Astrocyte (in vitro differentiated cells and primary cell): Measurements from ENCODE around the gene P4HA2. TPM values are rescaled to one million over a fixed set of nuclear protein-coding genes. Genes with fewer than 3 reads are reported as not detected.
A peak's percentile ranks its signal among the peaks of the same experiment; 100 is the strongest.

Experiments used
- DNase-seq: peaks from one replicate; pipeline ENCODE4 v3.0.0-alpha.2; 2010; ENCODE audit warnings: low read depth
- FAIRE-seq: peaks from 2 replicates; lab custom pipeline; 2011; peaks lifted over from hg19 to GRCh38; lab: Jason Lieb, UNC
- H2AFZ ChIP-seq: 2 replicates; pipeline ENCODE4 v1.6.0; 2012; ENCODE audit warnings: low read depth, low read length, inconsistent platforms
- H3K27ac ChIP-seq: 2 replicates; pipeline ENCODE4 v1.5.1; 2011; ENCODE audit warnings: low read depth, low read length, inconsistent platforms
- H3K27me3 ChIP-seq: 2 replicates; pipeline ENCODE4 v1.6.0; 2011; ENCODE audit warnings: low read length, inconsistent platforms; ENCODE audit not compliant: insufficient read depth
- H3K36me3 ChIP-seq: 2 replicates; pipeline ENCODE4 v1.5.1; 2011; ENCODE audit warnings: low read length, inconsistent platforms; ENCODE audit not compliant: insufficient read depth
- H3K4me1 ChIP-seq: 2 replicates; pipeline ENCODE4 v1.5.1; 2011; ENCODE audit warnings: low read length, inconsistent platforms; ENCODE audit not compliant: insufficient read depth
- H3K4me2 ChIP-seq: 2 replicates; pipeline ENCODE4 v1.6.0; 2012; ENCODE audit warnings: low read length, inconsistent platforms
- H3K4me3 ChIP-seq: 2 replicates; pipeline ENCODE4 v1.5.1; 2011; ENCODE audit warnings: low read depth, mild to moderate bottlenecking, low read length, inconsistent platforms; ENCODE audit not compliant: insufficient read depth
- H3K79me2 ChIP-seq: 2 replicates; pipeline ENCODE4 v1.6.0; 2012; ENCODE audit warnings: mild to moderate bottlenecking, low read length, inconsistent platforms; ENCODE audit not compliant: insufficient read depth
- H3K9ac ChIP-seq: 2 replicates; pipeline ENCODE4 v1.6.0; 2012; ENCODE audit warnings: mild to moderate bottlenecking, low read length, inconsistent platforms
- H3K9me3 ChIP-seq: 2 replicates; pipeline ENCODE4 v1.5.1; 2012; ENCODE audit warnings: low read depth, mild to moderate bottlenecking, low read length, inconsistent platforms; ENCODE audit not compliant: insufficient read depth
- H4K20me1 ChIP-seq: 2 replicates; pipeline ENCODE4 v1.6.0; 2012; ENCODE audit warnings: low read length, inconsistent platforms; ENCODE audit not compliant: insufficient read depth
- H3K27ac Mint-ChIP-seq: one replicate; pipeline ENCODE4 v1.8.0; 2021; ENCODE audit warnings: mild to moderate bottlenecking, mixed read lengths; ENCODE audit not compliant: unreplicated experiment
- H3K27me3 Mint-ChIP-seq: one replicate; pipeline ENCODE4 v1.8.0; 2021; ENCODE audit warnings: low read depth, mixed read lengths; ENCODE audit not compliant: unreplicated experiment
- H3K36me3 Mint-ChIP-seq: one replicate; pipeline ENCODE4 v1.8.0; 2021; ENCODE audit warnings: low read depth, mixed read lengths; ENCODE audit not compliant: unreplicated experiment
- H3K4me1 Mint-ChIP-seq: one replicate; pipeline ENCODE4 v1.8.0; 2021; ENCODE audit warnings: low read depth, mixed read lengths; ENCODE audit not compliant: unreplicated experiment
- H3K4me3 Mint-ChIP-seq: one replicate; pipeline ENCODE4 v1.8.0; 2021; ENCODE audit warnings: mild to moderate bottlenecking, moderate library complexity, mixed read lengths; ENCODE audit not compliant: unreplicated experiment
- H3K9me3 Mint-ChIP-seq: one replicate; pipeline ENCODE4 v1.8.0; 2021; ENCODE audit warnings: mild to moderate bottlenecking, mixed read lengths; ENCODE audit not compliant: unreplicated experiment
- CTCF ChIP-seq: IDR thresholded peaks from 2 replicates; pipeline ENCODE4 v1.5.1; 2011; ENCODE audit warnings: low read depth, mild to moderate bottlenecking, inconsistent platforms, low read length, moderate library complexity; ENCODE audit not compliant: insufficient read depth
- EZH2 ChIP-seq: IDR thresholded peaks from 2 replicates; pipeline ENCODE4 v1.6.1; 2012; ENCODE audit warnings: mild to moderate bottlenecking, low read length, inconsistent platforms; ENCODE audit not compliant: insufficient read depth
- total RNA-seq: library from RNA; stranded (reverse); gene quantifications from 2 replicates; pipeline ENCODE4 v1.2.1, GENCODE V29; 2021

Gene P4HA2
- total RNA-seq, 1 donor from 2014 or later: 214 TPM

DNA sequence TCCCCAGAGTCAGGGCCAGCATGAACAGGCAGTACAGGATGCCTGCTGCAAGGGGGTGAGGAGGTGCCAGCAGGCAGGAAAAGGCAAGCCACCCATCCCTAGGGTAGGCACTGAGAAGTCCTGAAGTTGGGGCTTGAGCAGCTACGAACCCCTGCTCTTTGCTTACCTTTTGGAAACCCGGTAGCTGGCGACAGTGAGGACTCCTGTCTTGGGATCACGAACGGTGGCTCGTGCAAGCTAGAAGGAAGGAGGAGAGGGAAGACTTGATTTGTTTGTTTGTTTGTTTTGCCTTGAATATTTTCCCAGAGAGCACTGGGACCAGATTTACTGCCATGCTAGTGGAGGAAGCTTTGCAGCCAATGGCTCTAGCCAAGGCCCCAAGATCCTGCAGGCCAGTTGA is 23.7 kb downstream of the P4HA2 start:
- Mint-ChIP-seq H3K36me3 (peaks cover 60% of the 10 kb centered on the region), H3K4me3 (no peak overlapping the region), H3K9me3 (no peaks in the 10 kb centered on the region), H3K27ac (no peak overlapping the region), H3K27me3 (no peaks in the 10 kb centered on the region), H3K4me1 (peaks cover 14% of the 10 kb centered on the region)
- H3K4me2 ChIP-seq: peak overlapping the region; percentile 36
- H3K79me2 ChIP-seq: no peaks in the 10 kb centered on the region
- no peak overlapping the region for H2AFZ ChIP-seq
- TF ChIP-seq EZH2: no peak
- TF ChIP-seq CTCF: no peak
- no peak overlapping the region for H3K27ac ChIP-seq
- no peaks in the 10 kb centered on the region for H3K27me3 ChIP-seq
- no peak for FAIRE-seq
- H3K9ac ChIP-seq: no peak overlapping the region
- no peak overlapping the region for H3K4me3 ChIP-seq
- H4K20me1 ChIP-seq: peaks cover 31% of the 10 kb centered on the region
- peaks cover 30% of the 10 kb centered on the region for H3K36me3 ChIP-seq
- H3K4me1 ChIP-seq: peaks cover 25% of the 10 kb centered on the region
- no peaks in the 10 kb centered on the region for H3K9me3 ChIP-seq
- DNase-seq: no peak

- Histone ChIP-seq H3K4me1 (peaks cover 20% of the 10 kb centered on the region), H4K20me1 (peaks cover 27% of the 10 kb centered on the region), H2AFZ (no peak overlapping the region), H3K4me2 (peak overlapping the region; percentile 36), H3K9ac (no peak overlapping the region), H3K36me3 (peaks cover 31% of the 10 kb centered on the region), H3K79me2 (no peaks in the 10 kb centered on the region), H3K4me3 (no peak overlapping the region), H3K27ac (peak overlapping the region; percentile 20), H3K9me3 (no peaks in the 10 kb centered on the region), H3K27me3 (no peaks in the 10 kb centered on the region)
- FAIRE-seq (no peak), DNase-seq (peak; percentile 57)
- Mint-ChIP-seq H3K36me3 (peaks cover 59% of the 10 kb centered on the region), H3K27me3 (no peaks in the 10 kb centered on the region), H3K4me1 (peaks cover 10% of the 10 kb centered on the region), H3K9me3 (no peaks in the 10 kb centered on the region), H3K27ac (no peak overlapping the region), H3K4me3 (no peak overlapping the region)
- TF ChIP-seq CTCF (no peak), EZH2 (no peak)
Measured at GRCh38 chr5:132203464-132203818, 24.2 kb downstream of the P4HA2 start.

DNA sequence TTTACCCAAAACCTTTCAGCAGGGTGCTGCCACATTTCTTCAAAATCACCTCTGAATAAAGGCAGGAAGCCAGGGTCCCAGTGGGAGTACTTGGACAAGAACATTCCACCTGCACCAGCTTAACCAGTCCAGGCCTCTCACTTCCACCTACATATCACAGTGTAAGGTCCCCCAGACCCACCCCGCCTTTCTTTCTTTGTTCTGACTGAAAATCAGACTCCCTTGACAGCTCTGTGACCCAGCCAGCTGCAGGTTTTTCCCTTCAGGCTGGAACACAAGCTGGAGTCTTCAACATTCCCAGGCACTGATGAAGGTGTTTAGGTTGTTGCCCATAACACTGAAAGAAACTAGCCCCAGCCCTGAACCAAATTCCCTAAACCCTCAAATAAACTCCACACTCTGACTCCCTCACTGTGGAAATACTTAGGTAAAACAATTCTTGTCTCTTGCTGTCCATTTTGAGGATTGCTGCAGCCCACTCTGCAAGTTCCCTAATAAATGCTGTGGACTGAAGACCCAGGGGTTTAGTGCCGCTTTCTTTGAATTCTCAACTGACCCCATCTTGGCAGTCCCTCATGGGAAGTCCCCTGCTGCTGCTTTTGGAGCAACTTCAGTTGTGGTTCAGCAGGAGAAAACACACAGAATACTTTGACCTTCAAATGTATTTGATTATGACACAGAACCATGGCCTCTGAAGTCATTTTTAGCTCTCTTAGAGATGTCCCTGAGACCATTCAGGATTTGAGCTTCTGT is 24.8 kb downstream of the P4HA2 start:
- TF ChIP-seq CTCF (no peak), EZH2 (no peak)
- Histone ChIP-seq H3K9ac (no peak overlapping the region), H3K27me3 (no peaks in the 10 kb centered on the region), H3K4me1 (peaks cover 19% of the 10 kb centered on the region), H3K79me2 (no peaks in the 10 kb centered on the region), H3K4me2 (peak overlapping the region; percentile 36), H2AFZ (no peak overlapping the region), H3K9me3 (no peaks in the 10 kb centered on the region), H3K4me3 (no peak overlapping the region), H3K36me3 (peaks cover 36% of the 10 kb centered on the region), H4K20me1 (peaks cover 25% of the 10 kb centered on the region), H3K27ac (peak overlapping the region; percentile 20)
- Mint-ChIP-seq H3K9me3 (no peaks in the 10 kb centered on the region), H3K4me1 (peaks cover 10% of the 10 kb centered on the region), H3K27me3 (no peaks in the 10 kb centered on the region), H3K36me3 (peaks cover 64% of the 10 kb centered on the region), H3K4me3 (no peak overlapping the region), H3K27ac (no peak overlapping the region)
- no peak for FAIRE-seq
- no peak for DNase-seq
